GM10266 (cell line): ENCODE results near the gene TMEM255B.

Experiments
- DNase-seq: peaks from one replicate; pipeline ENCODE4 v3.0.0; 2012; ENCODE audit errors: extremely low spot score
- CTCF ChIP-seq: IDR thresholded peaks from 2 replicates; pipeline ENCODE4 v1.5.1; 2012; ENCODE audit warnings: mild to moderate bottlenecking, low read depth; ENCODE audit not compliant: control insufficient read depth, insufficient read depth; ENCODE audit errors: missing control alignments

Gene TMEM255B

DNA sequence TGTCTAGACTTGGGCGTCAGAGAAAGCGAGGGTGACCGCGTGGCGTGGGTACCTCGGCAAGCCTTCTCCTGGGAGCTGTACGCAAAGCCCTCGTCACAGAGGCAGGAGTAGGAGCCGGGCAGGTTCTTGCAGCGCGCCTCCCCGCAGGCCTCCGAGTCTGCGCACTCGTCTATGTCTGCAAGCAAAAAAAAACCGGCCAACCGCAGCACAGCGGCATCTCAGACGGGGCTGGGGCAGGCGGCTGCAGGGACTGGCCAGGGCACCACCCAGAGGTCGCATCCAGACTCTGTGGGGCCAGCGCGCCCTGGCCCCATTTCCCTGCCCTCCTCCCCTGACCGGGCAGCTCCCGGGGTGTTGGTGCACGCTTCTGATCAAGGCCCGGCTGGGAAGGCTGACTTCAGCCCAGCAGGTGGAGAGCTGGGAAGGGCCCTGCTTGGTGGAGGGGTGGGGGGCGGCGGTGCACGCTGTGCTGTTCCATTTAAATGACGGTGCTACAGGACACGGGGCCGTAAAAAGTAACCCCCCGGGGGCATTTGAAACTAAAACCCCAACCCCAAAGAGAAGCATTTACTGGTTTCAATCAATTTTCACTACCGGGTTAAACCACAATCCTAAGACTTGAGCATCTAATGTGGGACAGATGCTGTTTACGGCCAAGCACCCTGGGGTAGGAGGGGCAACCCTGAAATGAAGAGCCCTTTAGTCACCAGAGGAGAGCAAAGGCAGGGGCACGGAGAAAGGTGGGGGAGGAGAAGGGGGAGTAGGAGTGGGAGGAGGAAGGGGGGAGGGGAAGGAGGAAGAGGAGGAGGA, 76.6 kb downstream of the TMEM255B start:
- DNase-seq: peak; percentile 36
- TF ChIP-seq CTCF: no peak

GRCh38 chr13:113836768-113837559, 77.9 kb downstream of the TMEM255B start:
- DNase-seq: peak; percentile 43
- TF ChIP-seq CTCF: no peak

- no peak for TF ChIP-seq CTCF
- no peak for DNase-seq
Measured at GRCh38 chr13:113837560-113838355, 78.7 kb downstream of the TMEM255B start.

DNA sequence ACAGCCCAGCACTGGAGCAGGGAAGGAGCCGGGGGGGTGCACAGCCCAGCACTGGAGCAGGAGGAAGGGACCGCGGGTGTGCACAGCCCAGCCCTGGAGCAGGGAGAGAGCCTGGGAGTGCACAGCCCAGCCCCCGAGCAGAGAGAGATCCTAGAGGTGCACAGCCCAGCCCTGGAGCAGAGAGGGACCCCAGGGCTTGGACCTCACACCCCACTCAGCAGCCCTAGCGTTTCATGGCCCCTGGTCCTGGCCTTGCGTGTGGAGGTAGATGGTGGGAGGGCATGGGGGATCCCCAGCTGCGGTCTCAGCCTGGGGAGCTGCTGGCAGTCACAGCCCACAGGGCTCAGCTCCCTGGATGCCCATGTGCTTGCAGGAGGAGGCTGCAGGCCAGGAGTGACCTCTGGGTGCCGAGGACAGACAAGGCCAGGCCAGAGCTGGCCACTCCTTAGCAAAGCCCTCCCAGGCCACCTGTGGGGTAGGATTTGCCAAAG, 79.7 kb downstream of the TMEM255B start:
- no peak for DNase-seq
- no peak for TF ChIP-seq CTCF

GRCh38 chr13:113839536-113840204, 80.6 kb downstream of the TMEM255B start:
- no peak for DNase-seq
- TF ChIP-seq CTCF: no peak

GRCh38 chr13:113840541-113841352, 81.7 kb downstream of the TMEM255B start:
- no peak for TF ChIP-seq CTCF
- DNase-seq: no peak
